GM13976 (cell line): ENCODE data around the gene ADIRF.
A peak's percentile ranks its signal among the peaks of the same experiment; 100 is the strongest.

Source experiments
- DNase-seq: peaks from one replicate; pipeline ENCODE4 v3.0.0; 2012; ENCODE audit warnings: low spot score
- CTCF ChIP-seq: IDR thresholded peaks from 2 replicates; pipeline ENCODE4 v1.5.1; 2012; ENCODE audit warnings: borderline replicate concordance, mild to moderate bottlenecking; ENCODE audit not compliant: insufficient read depth; ENCODE audit errors: extremely low read depth, missing control alignments, control extremely low read depth
- in situ Hi-C: fragments of 300-500 bp; cut with MboI; formaldehyde crosslinking; loops from one replicate; pipeline ENCODE4 v1.12.0; 2022; ENCODE audit warnings: low sequenced_read_pairs, mixed read lengths, inconsistent platforms; ENCODE audit not compliant: unreplicated experiment

The ADIRF gene

GRCh38 chr10:86954681-86955500, 13.4 kb upstream of the ADIRF start:
- in situ Hi-C loops: no loop called here
- TF ChIP-seq CTCF: no peak
- peak; percentile 21 for DNase-seq

- in situ Hi-C loops: no loop called here
These were observed 12.6 kb upstream of the ADIRF start for GRCh38 chr10:86955501-86956194.

GRCh38 chr10:86956195-86956847, 12.0 kb upstream of the ADIRF start:
- no peak for TF ChIP-seq CTCF
- no peak for DNase-seq
- in situ Hi-C loops: no loop called here

More at GRCh38 chr10:86955501-86956194, 12.6 kb upstream of the ADIRF start:
- DNase-seq: no peak
- no peak for TF ChIP-seq CTCF

- in situ Hi-C loops: no loop called here
- DNase-seq: no peak
- TF ChIP-seq CTCF: no peak
These were observed 11.3 kb upstream of the ADIRF start for GRCh38 chr10:86956848-86957448.

- no peak for DNase-seq
- in situ Hi-C loops: no loop called here
- no peak for TF ChIP-seq CTCF
These were observed 10.7 kb upstream of the ADIRF start, which contains the start of gene MMRN2 for GRCh38 chr10:86957471-86958115. TSS of gene MMRN2 (minus strand) at chr10:86957615. CDS start at chr10:86957541, 74 bp downstream.
